ENCODE data around the gene KXD1. TPM values are rescaled to one million over a fixed set of nuclear protein-coding genes. Genes with fewer than 3 reads are reported as not detected.

KXD1 gene
- total and polyA plus RNA-seq, 4 donors = 28.0 to 76.0 (median 60.7) TPM

GRCh38 chr19:18571564-18572344, 14.1 kb downstream of the KXD1 start, which contains the start of gene UBA52:
UBA52 (plus strand) TSS chr19:18571857; CDS start chr19:18573301, 1,444 bp downstream.
- whole genome bisulfite sequencing (ENCODE audit: insufficient coverage) = 0% methylated on average over 72 of the region's 75 CpGs
- peak; percentile 91 to 99 (median 94) for DNase-seq (ENCODE audit: low read depth in 4 of 6, low spot score in 6 of 6)

DNA sequence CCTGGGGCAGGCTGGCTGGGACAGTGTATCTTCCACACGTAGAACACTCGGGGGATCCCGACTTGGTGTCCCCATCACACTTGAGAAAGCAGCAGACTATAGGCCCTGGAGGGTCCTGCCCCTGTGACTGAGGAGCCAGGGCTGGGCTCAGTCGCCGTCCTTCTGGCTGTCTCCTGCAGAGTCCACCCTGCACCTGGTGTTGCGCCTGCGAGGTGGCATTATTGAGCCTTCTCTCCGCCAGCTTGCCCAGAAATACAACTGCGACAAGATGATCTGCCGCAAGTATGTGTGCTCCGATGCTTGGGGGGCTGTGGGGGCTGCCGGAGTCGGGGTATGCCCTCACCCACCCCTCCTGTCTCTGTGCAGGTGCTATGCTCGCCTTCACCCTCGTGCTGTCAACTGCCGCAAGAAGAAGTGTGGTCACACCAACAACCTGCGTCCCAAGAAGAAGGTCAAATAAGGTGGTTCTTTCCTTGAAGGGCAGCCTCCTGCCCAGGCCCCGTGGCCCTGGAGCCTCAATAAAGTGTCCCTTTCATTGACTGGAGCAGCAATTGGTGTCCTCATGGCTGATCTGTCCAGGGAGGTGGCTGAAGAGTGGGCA, 17.1 kb downstream of the KXD1 start:
- Histone ChIP-seq H3K27me3 (ENCODE audit: control insufficient read depth, insufficient read depth, low read length) (no peaks in the 10 kb centered on the region), H3K9me3 (ENCODE audit: control insufficient read depth, insufficient read depth, low read length) (no peaks in the 10 kb centered on the region), H3K4me1 (ENCODE audit: control insufficient read depth, insufficient read depth, low read length) (peaks cover 22% of the 10 kb centered on the region), H3K4me3 (ENCODE audit: low read depth, low read length) (no peak overlapping the region), H3K27ac (ENCODE audit: low read depth, low read length) (no peak overlapping the region), H3K36me3 (ENCODE audit: control insufficient read depth, insufficient read depth, low read length) (peaks cover 49% of the 10 kb centered on the region)
- DNase-seq (ENCODE audit: low read depth in 4 of 6, low spot score in 6 of 6) = no peak
- 97% methylated on average over 17 of the region's 18 CpGs for WGBS (ENCODE audit: insufficient coverage)

More at GRCh38 chr19:18571564-18572344, 14.1 kb downstream of the KXD1 start, which contains the start of gene UBA52:
- Histone ChIP-seq H3K4me1 (ENCODE audit: control insufficient read depth, insufficient read depth, low read length) (peaks cover 22% of the 10 kb centered on the region), H3K4me3 (ENCODE audit: low read depth, low read length) (peak within 1 kb of the TSS; percentile 90), H3K27me3 (ENCODE audit: control insufficient read depth, insufficient read depth, low read length) (no peaks in the 10 kb centered on the region), H3K36me3 (ENCODE audit: control insufficient read depth, insufficient read depth, low read length) (peaks cover 65% of the 10 kb centered on the region), H3K9me3 (ENCODE audit: control insufficient read depth, insufficient read depth, low read length) (no peaks in the 10 kb centered on the region), H3K27ac (ENCODE audit: low read depth, low read length) (peak within 1 kb of the TSS; percentile 80)

- H3K9me3 ChIP-seq (ENCODE audit: control insufficient read depth, insufficient read depth, low read length) = no peaks in the 10 kb centered on the region
- no peaks in the 10 kb centered on the region for H3K27me3 ChIP-seq (ENCODE audit: control insufficient read depth, insufficient read depth, low read length)
- H3K27ac ChIP-seq (ENCODE audit: low read depth, low read length) = no peak overlapping the region
- 88% methylated on average over 6 of the region's 8 CpGs for WGBS (ENCODE audit: insufficient coverage)
- H3K4me1 ChIP-seq (ENCODE audit: control insufficient read depth, insufficient read depth, low read length) = peaks cover 15% of the 10 kb centered on the region
- peaks cover 49% of the 10 kb centered on the region for H3K36me3 ChIP-seq (ENCODE audit: control insufficient read depth, insufficient read depth, low read length)
- no peak for DNase-seq (ENCODE audit: low read depth in 4 of 6, low spot score in 6 of 6)
- no peak overlapping the region for H3K4me3 ChIP-seq (ENCODE audit: low read depth, low read length)
These were observed 18.7 kb downstream of the KXD1 start for GRCh38 chr19:18576383-18576782.

- H3K4me3 ChIP-seq (ENCODE audit: low read depth, low read length) = no peak overlapping the region
- no peaks in the 10 kb centered on the region for H3K9me3 ChIP-seq (ENCODE audit: control insufficient read depth, insufficient read depth, low read length)
- H3K27ac ChIP-seq (ENCODE audit: low read depth, low read length) = no peak overlapping the region
- peaks cover 10% of the 10 kb centered on the region for H3K4me1 ChIP-seq (ENCODE audit: control insufficient read depth, insufficient read depth, low read length)
- DNase-seq (ENCODE audit: low read depth in 4 of 6, low spot score in 6 of 6) = no peak
- no peaks in the 10 kb centered on the region for H3K27me3 ChIP-seq (ENCODE audit: control insufficient read depth, insufficient read depth, low read length)
- 80% methylated on average over 18 of the region's 21 CpGs for WGBS (ENCODE audit: insufficient coverage)
- peaks cover 49% of the 10 kb centered on the region for H3K36me3 ChIP-seq (ENCODE audit: control insufficient read depth, insufficient read depth, low read length)
These were observed 19.8 kb downstream of the KXD1 start for GRCh38 chr19:18577365-18577914.

GRCh38 chr19:18580311-18580710, 22.6 kb downstream of the KXD1 start:
- 74% methylated on average over 7 of the region's 7 CpGs for WGBS (ENCODE audit: insufficient coverage)
- Histone ChIP-seq H3K27ac (ENCODE audit: low read depth, low read length) (no peak overlapping the region), H3K27me3 (ENCODE audit: control insufficient read depth, insufficient read depth, low read length) (no peaks in the 10 kb centered on the region), H3K4me1 (ENCODE audit: control insufficient read depth, insufficient read depth, low read length) (no peaks in the 10 kb centered on the region), H3K4me3 (ENCODE audit: low read depth, low read length) (no peak overlapping the region), H3K36me3 (ENCODE audit: control insufficient read depth, insufficient read depth, low read length) (peaks cover 25% of the 10 kb centered on the region), H3K9me3 (ENCODE audit: control insufficient read depth, insufficient read depth, low read length) (no peaks in the 10 kb centered on the region)
- no peak for DNase-seq (ENCODE audit: low read depth in 4 of 6, low spot score in 6 of 6)

DNA sequence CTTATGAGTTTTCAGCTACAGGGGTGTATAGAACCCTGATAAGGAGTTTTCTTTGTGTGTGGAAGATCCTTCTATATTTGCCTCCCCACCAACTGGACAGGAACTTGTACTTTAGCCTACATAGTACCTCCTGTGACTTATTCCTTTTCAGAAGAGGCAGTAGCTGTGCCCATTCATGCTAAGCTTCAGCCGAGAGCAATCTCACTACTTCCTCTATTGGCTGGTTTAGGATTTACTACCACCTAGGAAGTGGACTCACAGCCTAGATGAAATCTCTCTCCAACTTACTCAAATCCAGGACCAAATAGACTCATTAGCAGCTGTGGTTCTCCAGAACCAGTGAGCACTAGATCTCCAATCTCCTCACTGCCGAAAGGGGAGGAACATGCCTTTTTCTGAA, 28.6 kb downstream of the KXD1 start:
- WGBS (ENCODE audit: insufficient coverage) = 20% methylated on average over 1 of the region's 2 CpGs
- Histone ChIP-seq H3K9me3 (ENCODE audit: control insufficient read depth, insufficient read depth, low read length) (no peaks in the 10 kb centered on the region), H3K4me1 (ENCODE audit: control insufficient read depth, insufficient read depth, low read length) (peaks cover 34% of the 10 kb centered on the region), H3K27me3 (ENCODE audit: control insufficient read depth, insufficient read depth, low read length) (no peaks in the 10 kb centered on the region), H3K27ac (ENCODE audit: low read depth, low read length) (no peak overlapping the region), H3K4me3 (ENCODE audit: low read depth, low read length) (no peak overlapping the region), H3K36me3 (ENCODE audit: control insufficient read depth, insufficient read depth, low read length) (peaks cover 5% of the 10 kb centered on the region)
- DNase-seq (ENCODE audit: low read depth in 4 of 6, low spot score in 6 of 6) = no peak

DNA sequence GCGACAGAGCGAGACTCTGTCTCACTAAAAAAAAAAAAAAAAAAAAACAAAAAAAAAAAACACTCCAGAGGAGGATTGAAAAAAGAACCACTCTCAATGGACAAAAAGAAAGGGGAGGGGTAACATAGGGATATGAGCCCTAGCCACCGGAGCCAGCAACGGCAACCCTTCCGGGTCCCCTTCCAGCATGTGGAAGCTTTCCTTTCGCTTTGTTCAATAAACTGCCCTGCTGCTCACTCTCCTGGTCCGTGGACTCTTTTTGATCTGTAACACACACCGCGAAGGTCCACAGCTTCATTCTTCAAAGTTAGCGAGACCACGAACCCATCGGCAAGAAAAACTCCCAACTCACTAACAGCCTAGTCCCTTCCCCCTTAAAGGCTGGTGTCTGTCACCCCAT, 29.9 kb downstream of the KXD1 start:
- H3K27ac ChIP-seq (ENCODE audit: low read depth, low read length) = no peak overlapping the region
- 86% methylated on average over 10 of the region's 12 CpGs for WGBS (ENCODE audit: insufficient coverage)
- no peaks in the 10 kb centered on the region for H3K9me3 ChIP-seq (ENCODE audit: control insufficient read depth, insufficient read depth, low read length)
- peaks cover 14% of the 10 kb centered on the region for H3K36me3 ChIP-seq (ENCODE audit: control insufficient read depth, insufficient read depth, low read length)
- H3K4me1 ChIP-seq (ENCODE audit: control insufficient read depth, insufficient read depth, low read length) = peaks cover 40% of the 10 kb centered on the region
- H3K4me3 ChIP-seq (ENCODE audit: low read depth, low read length) = no peak overlapping the region
- no peak for DNase-seq (ENCODE audit: low read depth in 4 of 6, low spot score in 6 of 6)
- no peaks in the 10 kb centered on the region for H3K27me3 ChIP-seq (ENCODE audit: control insufficient read depth, insufficient read depth, low read length)

DNA sequence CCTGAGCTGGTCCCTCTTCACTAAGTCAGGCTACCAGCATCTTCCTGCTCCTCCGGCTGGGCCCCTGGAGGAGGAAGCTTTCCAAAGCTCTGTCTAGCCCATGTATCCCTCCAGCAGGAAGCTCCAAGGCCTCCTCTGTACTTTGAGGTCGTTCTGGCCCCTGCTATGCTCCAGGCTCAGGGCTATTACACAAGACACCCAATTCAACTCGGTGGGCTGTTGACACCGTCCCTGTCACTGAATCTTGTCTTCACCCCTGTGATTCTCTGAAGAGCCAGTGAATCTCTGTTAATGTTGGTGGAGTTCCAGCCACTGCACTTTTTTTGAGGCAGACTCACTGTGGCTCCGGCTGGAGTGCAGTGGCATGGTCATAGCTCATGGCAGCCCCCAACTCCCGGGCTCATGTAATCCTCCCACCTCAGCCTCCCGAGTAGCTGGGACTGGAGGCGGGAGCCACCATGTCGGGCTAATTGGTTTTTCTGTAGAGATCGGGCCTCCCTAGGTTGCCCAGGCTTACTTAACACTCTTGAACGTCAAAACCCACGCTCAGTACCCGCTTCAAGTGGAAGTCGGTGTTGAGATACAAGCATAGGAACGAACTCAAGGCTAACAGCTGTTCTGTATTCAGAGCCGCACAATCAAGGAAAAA, 30.4 kb downstream of the KXD1 start:
- Histone ChIP-seq H3K9me3 (ENCODE audit: control insufficient read depth, insufficient read depth, low read length) (no peaks in the 10 kb centered on the region), H3K4me3 (ENCODE audit: low read depth, low read length) (peak overlapping the region; percentile 75), H3K36me3 (ENCODE audit: control insufficient read depth, insufficient read depth, low read length) (peaks cover 14% of the 10 kb centered on the region), H3K27ac (ENCODE audit: low read depth, low read length) (peak overlapping the region; percentile 88), H3K4me1 (ENCODE audit: control insufficient read depth, insufficient read depth, low read length) (peaks cover 41% of the 10 kb centered on the region), H3K27me3 (ENCODE audit: control insufficient read depth, insufficient read depth, low read length) (no peaks in the 10 kb centered on the region)
- DNase-seq (ENCODE audit: low read depth in 4 of 6, low spot score in 6 of 6) = no peak
- whole genome bisulfite sequencing (ENCODE audit: insufficient coverage) = 24% methylated on average over 13 of the region's 16 CpGs

- peaks cover 18% of the 10 kb centered on the region for H3K36me3 ChIP-seq (ENCODE audit: control insufficient read depth, insufficient read depth, low read length)
- H3K27ac ChIP-seq (ENCODE audit: low read depth, low read length) = peak within 1 kb of the TSS; percentile 88
- peak in 5 of 6 donors; percentile 75 to 95 (median 81) for DNase-seq (ENCODE audit: low read depth in 4 of 6, low spot score in 6 of 6)
- H3K9me3 ChIP-seq (ENCODE audit: control insufficient read depth, insufficient read depth, low read length) = no peaks in the 10 kb centered on the region
- peaks cover 48% of the 10 kb centered on the region for H3K4me1 ChIP-seq (ENCODE audit: control insufficient read depth, insufficient read depth, low read length)
- under 1% methylated on average over 72 of the region's 72 CpGs for WGBS (ENCODE audit: insufficient coverage)
- H3K4me3 ChIP-seq (ENCODE audit: low read depth, low read length) = peak within 1 kb of the TSS; percentile 75
- no peaks in the 10 kb centered on the region for H3K27me3 ChIP-seq (ENCODE audit: control insufficient read depth, insufficient read depth, low read length)
These were observed 31.1 kb downstream of the KXD1 start, which contains the start of gene REX1BD for GRCh38 chr19:18588611-18589379. REX1BD (plus strand) TSS chr19:18588798; CDS start chr19:18588802, 4 bp downstream.
